IMR-90 (cell line): ENCODE results near the gene NARF. TPM values are rescaled to one million over a fixed set of nuclear protein-coding genes. Genes with fewer than 3 reads are reported as not detected.

Source experiments
- ATAC-seq: fragments of 200-7000 bp; cut with Tn5 transposase; 2 replicates; pipeline ENCODE4 v1.9.1; 2020; ENCODE audit warnings: low read depth, mild to moderate bottlenecking, moderate library complexity
- BruUV-seq: library from RNA; stranded (reverse); fragments of 400-500 nt; replicated peaks from 2 replicates; lab custom pipeline; 2021; lab: Mats Ljungman, UMichigan
- CTCF ChIA-PET: fragments of 300-600 bp; formaldehyde crosslinking; extraction: SDS; loops from one replicate; lab custom pipeline; 2021; ENCODE audit warnings: antibody characterized with exemption; lab: Yijun Ruan, JAX
- POLR2A ChIA-PET: fragments of 300-600 bp; sonication (Branson Sonifier 250); formaldehyde crosslinking; loops from one replicate; lab custom pipeline; 2022; ENCODE audit warnings: antibody characterized with exemption; ENCODE audit not compliant: unreplicated experiment; lab: Charles Lee
- DNase-seq: peaks from one replicate; pipeline ENCODE4 v3.0.0; 2013
- H2AFZ ChIP-seq: replicated peaks from 2 replicates; pipeline ENCODE3; 2013; ENCODE audit warnings: low read length, mild to moderate bottlenecking; ENCODE audit not compliant: poor library complexity
- H2AK5ac ChIP-seq: 2 replicates; pipeline ENCODE4 v1.6.1; 2013; ENCODE audit warnings: low read depth, low read length, inconsistent platforms
- H2AK9ac ChIP-seq: replicated peaks from 2 replicates; pipeline ENCODE3; 2013; ENCODE audit warnings: mild to moderate bottlenecking, low read depth, low read length, moderate library complexity; ENCODE audit not compliant: poor library complexity
- H2BK120ac ChIP-seq: 2 replicates; pipeline ENCODE4 v1.6.1; 2013; ENCODE audit warnings: low read depth, low read length, inconsistent platforms
- H2BK15ac ChIP-seq: 3 replicates; pipeline ENCODE4 v1.6.1; 2013; ENCODE audit warnings: low read depth, low read length, inconsistent platforms
- H2BK20ac ChIP-seq: 2 replicates; pipeline ENCODE4 v1.6.1; 2013; ENCODE audit warnings: low read depth, mild to moderate bottlenecking, inconsistent platforms, low read length, moderate library complexity
- H2BK5ac ChIP-seq: 2 replicates; pipeline ENCODE4 v1.6.1; 2013; ENCODE audit warnings: mild to moderate bottlenecking, low read depth, low read length, inconsistent platforms; ENCODE audit not compliant: poor library complexity, severe bottlenecking
- H3K14ac ChIP-seq: replicated peaks from 2 replicates; pipeline ENCODE4 v1.6.1; 2013; ENCODE audit warnings: low read depth, low read length, inconsistent platforms
- H3K18ac ChIP-seq: 2 replicates; pipeline ENCODE4 v1.6.1; 2013; ENCODE audit warnings: low read depth, low read length, control low read depth
- H3K23ac ChIP-seq: 2 replicates; pipeline ENCODE4 v1.6.1; 2013; ENCODE audit warnings: low read depth, low read length, inconsistent platforms
- H3K27ac ChIP-seq: 2 replicates; pipeline ENCODE4 v1.5.1; 2013; ENCODE audit warnings: mild to moderate bottlenecking, control low read depth, low read length; ENCODE audit not compliant: insufficient read depth
- H3K27me3 ChIP-seq: 2 replicates; pipeline ENCODE4 v1.6.1; 2013; ENCODE audit warnings: low read length; ENCODE audit not compliant: control insufficient read depth, insufficient read depth
- H3K36me3 ChIP-seq: 2 replicates; pipeline ENCODE4 v1.6.1; 2013; ENCODE audit warnings: low read length, mixed read lengths; ENCODE audit not compliant: control insufficient read depth, insufficient read depth
- H3K4ac ChIP-seq: 2 replicates; pipeline ENCODE4 v1.6.1; 2013; ENCODE audit warnings: low read depth, low read length, inconsistent platforms
- H3K4me1 ChIP-seq: 2 replicates; pipeline ENCODE4 v1.6.1; 2013; ENCODE audit warnings: low read length, mixed read lengths; ENCODE audit not compliant: control insufficient read depth, insufficient read depth
- H3K4me2 ChIP-seq: 2 replicates; pipeline ENCODE4 v1.6.1; 2013; ENCODE audit warnings: low read depth, mild to moderate bottlenecking, control low read depth, low read length, moderate library complexity
- H3K4me3 ChIP-seq: 2 replicates; pipeline ENCODE4 v1.5.1; 2013; ENCODE audit warnings: low read depth, mild to moderate bottlenecking, control low read depth, low read length, moderate library complexity; ENCODE audit not compliant: insufficient read depth
- H3K56ac ChIP-seq: 2 replicates; pipeline ENCODE4 v1.6.1; 2013; ENCODE audit warnings: low read length, inconsistent platforms; ENCODE audit not compliant: insufficient read depth; ENCODE audit errors: extremely low read depth
- H3K79me1 ChIP-seq, 2 experiments: 2 replicates each; pipeline ENCODE4 v1.6.1; 2013; ENCODE audit warnings: low read length in 2 of 2, inconsistent platforms in 1 of 2, low read depth in 1 of 2
- H3K9ac ChIP-seq: 2 replicates; pipeline ENCODE4 v1.6.1; 2013; ENCODE audit warnings: low read depth, low read length, control low read depth
- H3K9me1 ChIP-seq: 2 replicates; pipeline ENCODE4 v1.6.1; 2013; ENCODE audit warnings: low read length, inconsistent platforms; ENCODE audit not compliant: insufficient read depth
- H3K9me3 ChIP-seq: 2 replicates; pipeline ENCODE4 v1.6.1; 2013; ENCODE audit warnings: low read length; ENCODE audit not compliant: control insufficient read depth, insufficient read depth
- H4K20me1 ChIP-seq: 2 replicates; pipeline ENCODE4 v1.6.1; 2013; ENCODE audit warnings: low read length, inconsistent platforms; ENCODE audit not compliant: insufficient read depth
- H4K5ac ChIP-seq: 2 replicates; pipeline ENCODE4 v1.6.1; 2013; ENCODE audit warnings: mild to moderate bottlenecking, low read depth, low read length, control low read depth
- H4K8ac ChIP-seq, 2 experiments: 2 replicates each; pipeline ENCODE4 v1.6.1; 2013; ENCODE audit warnings: low read depth in 2 of 2, low read length in 2 of 2, control low read depth in 1 of 2, inconsistent platforms in 1 of 2
- H4K91ac ChIP-seq: 2 replicates; pipeline ENCODE4 v1.6.1; 2013; ENCODE audit warnings: low read depth, low read length, inconsistent platforms; ENCODE audit not compliant: insufficient read depth
- BHLHE40 ChIP-seq: fragments of 150-350 bp; IDR thresholded peaks from 2 replicates; pipeline ENCODE4 v1.6.1; 2016; ENCODE audit warnings: mild to moderate bottlenecking, low read depth, low read length
- CEBPB ChIP-seq: IDR thresholded peaks from 2 replicates; pipeline ENCODE4 v1.6.1; 2012; ENCODE audit warnings: low read depth, low read length, improper control_type of control experiment
- CHD1 ChIP-seq: IDR thresholded peaks from 2 replicates; pipeline ENCODE4 v1.6.1; 2012; ENCODE audit warnings: low read depth, low read length, improper control_type of control experiment
- MAFK ChIP-seq: IDR thresholded peaks from 2 replicates; pipeline ENCODE4 v1.6.1; 2012; ENCODE audit warnings: low read depth, low read length, improper control_type of control experiment
- MAZ ChIP-seq: IDR thresholded peaks from 2 replicates; pipeline ENCODE4 v1.6.1; 2012; ENCODE audit warnings: low read depth, mild to moderate bottlenecking, low read length, improper control_type of control experiment, moderate library complexity, borderline replicate concordance
- MXI1 ChIP-seq: IDR thresholded peaks from 2 replicates; pipeline ENCODE4 v1.6.1; 2012; ENCODE audit warnings: low read depth, mild to moderate bottlenecking, low read length, moderate library complexity, borderline replicate concordance
- POLR2A ChIP-seq: IDR thresholded peaks from 2 replicates; pipeline ENCODE4 v1.6.1; 2012; ENCODE audit warnings: mild to moderate bottlenecking, low read depth, low read length
- RAD21 ChIP-seq: IDR thresholded peaks from 2 replicates; pipeline ENCODE4 v1.6.1; 2012; ENCODE audit warnings: low read length, improper control_type of control experiment
- RCOR1 ChIP-seq: IDR thresholded peaks from 2 replicates; pipeline ENCODE4 v1.6.1; 2012; ENCODE audit warnings: mild to moderate bottlenecking, low read length, improper control_type of control experiment; ENCODE audit not compliant: insufficient replicate concordance
- RFX5 ChIP-seq: IDR thresholded peaks from 2 replicates; pipeline ENCODE4 v1.8.0; 2012; ENCODE audit warnings: low read depth, mild to moderate bottlenecking, low read length, moderate library complexity
- SMC3 ChIP-seq: fragments of 150-350 bp; IDR thresholded peaks from 2 replicates; pipeline ENCODE4 v1.6.1; 2016; ENCODE audit warnings: low read depth, mild to moderate bottlenecking, antibody characterized with exemption, low read length, moderate library complexity
- WGBS, 2 experiments: methylation state at CpG; one replicate each; pipeline versions ENCODE4 v1.1.5 to v1.1.7; 2013; ENCODE audit warnings: missing lambda C conversion rate in 2 of 2; ENCODE audit not compliant: insufficient read length in 1 of 2; ENCODE audit errors: extremely low coverage in 2 of 2; 5-methylcytosine and 5-hydroxymethylcytosine counted together
- dilution Hi-C: fragments of 300-500 bp; cut with HindIII; formaldehyde crosslinking; loops from one replicate; pipeline ENCODE4 v1.14.3; 2018; ENCODE audit warnings: low sequenced_read_pairs; ENCODE audit not compliant: unreplicated experiment
- in situ Hi-C: fragments of 300-500 bp; cut with MboI; formaldehyde crosslinking; loops from 3 replicates; pipeline ENCODE4 v1.14.3; 2019; ENCODE audit warnings: low sequenced_read_pairs, inconsistent platforms, mixed read lengths
- intact Hi-C: fragments of 100-400 bp; cut with micrococcal nuclease; formaldehyde crosslinking; loops from 2 replicates; pipeline ENCODE4 v1.10.0; 2022
- polyA plus RNA-seq, 3 experiments: library from polyadenylated mRNA; depleted of rRNA; stranded (reverse); fragments of >200 nt; gene quantifications; 2 replicates each; pipeline ENCODE4 v1.2.3, GENCODE V29; 2012; ENCODE audit warnings: low replicate concordance in 1 of 3
- total RNA-seq: library from RNA; depleted of rRNA; stranded (reverse); fragments of >200 nt; gene quantifications from 2 replicates; pipeline ENCODE4 v1.2.3, GENCODE V29; 2012
- TF ChIP-seq, protein P1 (sequence below): fragments of 150-350 bp; IDR thresholded peaks from 2 replicates; pipeline ENCODE4 v1.6.1; 2017; ENCODE audit warnings: mild to moderate bottlenecking, antibody characterized with exemption, low read length, low read depth

Gene NARF
- total and polyA plus RNA-seq, 2 of the 4 experiments (the other 2 are of a cell fraction) = 83.7 to 94.8 TPM

GRCh38 chr17:82435601-82436583, 22.6 kb upstream of the NARF start (continued):
- TF ChIP-seq MAFK = no peak
- TF ChIP-seq CHD1 = no peak

GRCh38 chr17:82436601-82437324, 21.8 kb upstream of the NARF start:
- Histone ChIP-seq H3K23ac (no peak overlapping the region), H3K9me1 (no peaks in the 10 kb centered on the region; the same call in 1 of the 2 replicates), H2BK15ac (no peak overlapping the region), H3K4ac (no peak overlapping the region), H3K9ac (no peak overlapping the region), H3K36me3 (peaks cover 5% of the 10 kb centered on the region), H3K4me3 (no peak overlapping the region), H2AK9ac (peak overlapping the region; percentile 16), H3K18ac (no peak overlapping the region), H4K5ac (no peak overlapping the region), H2AFZ (no peak overlapping the region), H3K9me3 (no peaks in the 10 kb centered on the region), H4K20me1 (peaks cover 9% of the 10 kb centered on the region; the same call in 1 of the 2 replicates), H3K4me2 (no peak overlapping the region), H2AK5ac (no peak overlapping the region), H2BK5ac (no peak overlapping the region), H3K27ac (no peak overlapping the region), H4K91ac (no peak overlapping the region), H3K56ac (no peak overlapping the region), H2BK20ac (no peak overlapping the region), H3K27me3 (no peaks in the 10 kb centered on the region), H4K8ac (no peak overlapping the region), H3K79me1 (no peaks in the 10 kb centered on the region), H3K14ac (no peak overlapping the region), H3K4me1 (peaks cover 3% of the 10 kb centered on the region), H2BK120ac (no peak overlapping the region)
- no peak for ATAC-seq
- ChIA-PET CTCF (no interaction called here), POLR2A (no interaction called here)
- dilution Hi-C loops = no loop called here
- BruUV-seq = no TSS peak
- no peak for DNase-seq
- in situ Hi-C loops = no loop called here
- 96% methylated on average over 12 of the region's 36 CpGs; no CpG with 5 or more reads in 1 of the 2 experiments for whole genome bisulfite sequencing, 2 experiments
- intact Hi-C loops = no loop called here
- TF ChIP-seq RCOR1 (no peak), MAFK (no peak), RFX5 (no peak), SMC3 (no peak), MXI1 (no peak), MAZ (no peak), POLR2A (no peak), CEBPB (no peak), CHD1 (no peak), BHLHE40 (no peak), RAD21 (no peak)
- TF ChIP-seq, protein P1, sequence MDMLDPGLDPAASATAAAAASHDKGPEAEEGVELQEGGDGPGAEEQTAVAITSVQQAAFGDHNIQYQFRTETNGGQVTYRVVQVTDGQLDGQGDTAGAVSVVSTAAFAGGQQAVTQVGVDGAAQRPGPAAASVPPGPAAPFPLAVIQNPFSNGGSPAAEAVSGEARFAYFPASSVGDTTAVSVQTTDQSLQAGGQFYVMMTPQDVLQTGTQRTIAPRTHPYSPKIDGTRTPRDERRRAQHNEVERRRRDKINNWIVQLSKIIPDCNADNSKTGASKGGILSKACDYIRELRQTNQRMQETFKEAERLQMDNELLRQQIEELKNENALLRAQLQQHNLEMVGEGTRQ = no peak
